Stimulated activated CD8-positive, alpha-beta memory T cell treated with anti-CD3 and anti-CD28 coated beads, Interleukin-15, amount 100 ng/mL, for 4 hours (primary cell): ENCODE data around the gene PRICKLE2.

Source experiments
- DNase-seq, 2 donors: peaks; one replicate each; pipeline ENCODE4 v3.0.0-alpha.2; 2020; ENCODE audit warnings: low read depth in 2 of 2

The PRICKLE2 gene

GRCh38 chr3:64160000-64160695 lies 65.1 kb downstream of the PRICKLE2 start:
- no peak for DNase-seq

GRCh38 chr3:64158334-64158733 lies 66.9 kb downstream of the PRICKLE2 start:
- no peak for DNase-seq

GRCh38 chr3:64157150-64158035 lies 67.9 kb downstream of the PRICKLE2 start:
- DNase-seq: no peak

GRCh38 chr3:64155328-64155727 lies 69.9 kb downstream of the PRICKLE2 start:
- no peak for DNase-seq

GRCh38 chr3:64152676-64153466 lies 72.4 kb downstream of the PRICKLE2 start:
- DNase-seq: no peak

- no peak for DNase-seq
Observed at GRCh38 chr3:64152086-64152485, 73.2 kb downstream of the PRICKLE2 start.

- no peak for DNase-seq
Observed at GRCh38 chr3:64151342-64151871, 73.9 kb downstream of the PRICKLE2 start.

- no peak for DNase-seq
Observed at GRCh38 chr3:64150623-64151207, 74.6 kb downstream of the PRICKLE2 start.

GRCh38 chr3:64149886-64150285 lies 75.4 kb downstream of the PRICKLE2 start:
- no peak for DNase-seq

- DNase-seq: no peak
Observed at GRCh38 chr3:64148955-64149653, 76.2 kb downstream of the PRICKLE2 start.

- no peak for DNase-seq
Observed at GRCh38 chr3:64147211-64147610, 78.1 kb downstream of the PRICKLE2 start.

- DNase-seq: no peak
Observed at GRCh38 chr3:64145438-64145837, 79.8 kb downstream of the PRICKLE2 start.

- no peak for DNase-seq
Observed at GRCh38 chr3:64144241-64144900, 80.9 kb downstream of the PRICKLE2 start.

GRCh38 chr3:64143409-64144130 lies 81.7 kb downstream of the PRICKLE2 start:
- no peak for DNase-seq

GRCh38 chr3:64141476-64141875 lies 83.8 kb downstream of the PRICKLE2 start:
- DNase-seq: no peak

- no peak for DNase-seq
Observed at GRCh38 chr3:64140651-64141050, 84.6 kb downstream of the PRICKLE2 start.

- DNase-seq: no peak
Observed at GRCh38 chr3:64138656-64139375, 86.5 kb downstream of the PRICKLE2 start.

- DNase-seq: no peak
Observed at GRCh38 chr3:64138046-64138445, 87.2 kb downstream of the PRICKLE2 start.

- no peak for DNase-seq
Observed at GRCh38 chr3:64134882-64135281, 90.4 kb downstream of the PRICKLE2 start.
